CD4-positive, alpha-beta T cell treated with Interferon alpha-2 for 1 hour (primary cell): ENCODE results near the gene FBXL19.

Experiments
- DNase-seq, 2 donors: peaks; one replicate each; pipeline ENCODE4 v3.0.0-alpha.2; 2020 to 2022

Gene FBXL19

GRCh38 chr16:30894540-30895368 lies 28.6 kb upstream of the FBXL19 start:
- DNase-seq: peak in 1 of 2 donors; percentile 20

GRCh38 chr16:30895627-30896260 lies 27.6 kb upstream of the FBXL19 start:
- DNase-seq: peak in 1 of 2 donors; percentile 31

- DNase-seq: no peak
Measured at GRCh38 chr16:30896261-30896888, 27.0 kb upstream of the FBXL19 start, which contains the start of gene CTF1. Gene CTF1, plus strand, starts transcription at chr16:30896614. Its CDS starts 30 bp downstream, at chr16:30896644.

- DNase-seq: peak; percentile 79 to 83
Measured at GRCh38 chr16:30896889-30897733, 26.3 kb upstream of the FBXL19 start.

GRCh38 chr16:30899794-30900193 lies 23.6 kb upstream of the FBXL19 start:
- no peak for DNase-seq

GRCh38 chr16:30900588-30900987 lies 22.8 kb upstream of the FBXL19 start:
- DNase-seq: no peak

- DNase-seq: no peak
Measured at GRCh38 chr16:30901201-30902028, 22.0 kb upstream of the FBXL19 start.

DNA sequence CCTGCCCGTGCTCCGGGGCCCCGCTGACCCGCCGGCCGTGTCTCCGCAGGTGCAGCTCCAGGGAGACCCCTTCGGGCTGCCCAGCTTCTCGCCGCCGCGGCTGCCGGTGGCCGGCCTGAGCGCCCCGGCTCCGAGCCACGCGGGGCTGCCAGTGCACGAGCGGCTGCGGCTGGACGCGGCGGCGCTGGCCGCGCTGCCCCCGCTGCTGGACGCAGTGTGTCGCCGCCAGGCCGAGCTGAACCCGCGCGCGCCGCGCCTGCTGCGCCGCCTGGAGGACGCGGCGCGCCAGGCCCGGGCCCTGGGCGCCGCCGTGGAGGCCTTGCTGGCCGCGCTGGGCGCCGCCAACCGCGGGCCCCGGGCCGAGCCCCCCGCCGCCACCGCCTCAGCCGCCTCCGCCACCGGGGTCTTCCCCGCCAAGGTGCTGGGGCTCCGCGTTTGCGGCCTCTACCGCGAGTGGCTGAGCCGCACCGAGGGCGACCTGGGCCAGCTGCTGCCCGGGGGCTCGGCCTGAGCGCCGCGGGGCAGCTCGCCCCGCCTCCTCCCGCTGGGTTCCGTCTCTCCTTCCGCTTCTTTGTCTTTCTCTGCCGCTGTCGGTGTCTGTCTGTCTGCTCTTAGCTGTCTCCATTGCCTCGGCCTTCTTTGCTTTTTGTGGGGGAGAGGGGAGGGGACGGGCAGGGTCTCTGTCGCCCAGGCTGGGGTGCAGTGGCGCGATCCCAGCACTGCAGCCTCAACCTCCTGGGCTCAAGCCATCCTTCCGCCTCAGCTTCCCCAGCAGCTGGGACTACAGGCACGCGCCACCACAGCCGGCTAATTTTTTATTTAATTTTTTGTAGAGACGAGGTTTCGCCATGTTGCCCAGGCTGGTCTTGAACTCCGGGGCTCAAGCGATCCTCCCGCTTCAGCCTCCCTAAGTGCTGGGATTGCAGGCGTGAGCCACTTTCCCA lies 21.1 kb upstream of the FBXL19 start:
- peak; percentile 42 to 64 for DNase-seq

- DNase-seq: no peak
Measured at GRCh38 chr16:30903002-30903401, 20.4 kb upstream of the FBXL19 start.

DNA sequence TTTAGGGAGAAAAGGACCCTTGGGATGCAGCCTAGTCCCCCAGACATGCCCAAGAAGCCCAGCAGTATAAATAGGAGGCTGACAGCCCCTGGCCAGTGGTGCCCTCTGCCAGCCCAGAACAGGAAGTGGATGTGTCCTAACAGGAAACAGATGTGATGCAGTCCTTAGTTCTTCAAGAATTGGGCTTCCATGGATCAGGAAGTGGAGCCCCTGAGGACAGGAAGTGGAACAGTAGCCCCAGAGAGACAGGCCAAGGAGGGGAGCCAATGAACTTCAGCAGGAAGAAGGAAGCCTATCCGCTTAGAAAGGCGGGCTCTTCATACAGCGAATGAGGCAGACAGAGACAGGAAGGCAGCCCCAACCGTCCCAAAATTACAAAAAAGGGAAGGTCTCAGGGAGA lies 19.8 kb upstream of the FBXL19 start:
- peak in 1 of 2 donors; percentile 36 for DNase-seq

DNA sequence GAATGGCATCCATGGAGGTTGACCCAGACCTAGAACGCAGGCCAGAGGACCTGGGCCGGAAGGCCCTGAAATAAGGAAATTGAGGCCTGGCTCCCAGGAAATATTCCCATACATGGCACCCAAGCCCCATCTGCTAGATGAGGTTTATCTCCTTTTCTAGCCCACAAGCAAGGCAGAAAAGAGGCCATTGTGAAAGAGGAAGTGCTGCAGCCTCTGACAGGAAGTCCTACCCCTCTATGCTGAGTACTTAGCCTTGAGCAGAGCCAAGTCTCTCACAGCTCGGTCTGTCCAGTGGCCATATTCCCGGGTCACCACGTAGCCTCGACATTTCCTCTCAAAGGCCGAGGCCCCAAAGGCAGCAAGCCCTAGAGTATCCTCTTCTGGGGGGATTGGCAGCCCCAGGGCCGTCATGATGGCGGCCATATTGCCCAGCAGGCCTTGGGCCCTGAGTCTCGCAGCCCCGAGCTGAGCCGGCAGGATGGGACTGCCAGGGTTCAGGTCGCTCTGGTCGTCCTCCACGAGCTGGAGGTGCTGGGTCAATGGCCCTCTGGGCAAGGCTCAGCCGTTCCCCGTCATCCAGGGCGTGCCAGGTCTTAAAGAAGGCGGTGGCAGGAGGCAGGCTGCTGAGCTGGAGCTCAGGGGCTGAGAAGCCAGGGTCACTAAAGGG lies 19.1 kb upstream of the FBXL19 start:
- DNase-seq: no peak

DNA sequence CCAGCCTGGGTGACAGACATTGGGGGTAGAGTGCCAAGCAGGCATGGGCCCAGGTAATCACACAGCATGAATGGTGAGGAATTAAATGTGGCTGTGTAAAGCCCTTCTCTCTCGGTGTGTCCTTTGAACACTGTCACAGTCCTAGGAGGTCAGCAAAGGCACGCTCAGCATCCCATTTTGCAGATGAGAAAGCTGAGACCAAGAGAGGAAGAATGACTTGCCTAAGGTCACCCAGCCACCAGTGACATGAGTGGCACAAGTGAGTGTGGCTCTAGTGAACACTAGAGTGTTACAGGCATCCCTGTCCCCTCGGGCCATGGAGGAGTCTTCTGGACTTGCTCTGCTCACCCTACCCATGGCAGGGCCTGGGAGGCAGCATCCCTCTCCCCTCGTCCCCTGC lies 16.3 kb upstream of the FBXL19 start:
- no peak for DNase-seq

- no peak for DNase-seq
Measured at GRCh38 chr16:30910427-30911029, 12.8 kb upstream of the FBXL19 start.

DNA sequence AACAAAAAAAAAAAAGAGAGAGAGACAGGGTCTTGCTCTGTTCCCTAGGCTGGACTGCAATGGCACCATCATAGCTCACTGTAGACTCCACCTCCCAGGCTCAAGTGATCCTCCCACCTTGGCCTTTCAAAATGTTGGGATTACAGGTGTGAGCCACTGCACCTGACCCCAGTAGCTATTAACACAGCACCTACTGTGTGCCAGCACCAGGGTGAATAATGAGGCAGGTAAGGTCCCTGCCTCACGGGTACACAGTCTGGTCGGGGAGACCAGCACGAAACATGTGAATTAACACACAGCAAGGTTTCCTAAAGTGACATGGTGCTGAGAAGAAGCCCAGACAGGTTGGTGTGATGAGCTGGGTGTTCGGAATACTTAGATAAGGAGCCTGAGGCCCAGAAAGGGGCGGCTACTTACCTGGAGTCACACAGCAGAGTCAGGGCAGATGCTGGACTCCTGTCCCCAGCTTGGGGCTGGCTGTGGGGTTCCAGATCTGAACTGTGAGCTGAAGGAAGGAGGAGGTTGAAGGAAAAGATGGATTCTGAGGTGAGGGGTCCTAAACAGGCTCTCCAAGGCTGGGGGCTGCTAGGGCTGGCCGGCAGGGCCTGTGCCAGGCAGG lies 10.5 kb upstream of the FBXL19 start:
- DNase-seq: no peak

- no peak for DNase-seq
Measured at GRCh38 chr16:30914830-30915229, 8.5 kb upstream of the FBXL19 start.

DNA sequence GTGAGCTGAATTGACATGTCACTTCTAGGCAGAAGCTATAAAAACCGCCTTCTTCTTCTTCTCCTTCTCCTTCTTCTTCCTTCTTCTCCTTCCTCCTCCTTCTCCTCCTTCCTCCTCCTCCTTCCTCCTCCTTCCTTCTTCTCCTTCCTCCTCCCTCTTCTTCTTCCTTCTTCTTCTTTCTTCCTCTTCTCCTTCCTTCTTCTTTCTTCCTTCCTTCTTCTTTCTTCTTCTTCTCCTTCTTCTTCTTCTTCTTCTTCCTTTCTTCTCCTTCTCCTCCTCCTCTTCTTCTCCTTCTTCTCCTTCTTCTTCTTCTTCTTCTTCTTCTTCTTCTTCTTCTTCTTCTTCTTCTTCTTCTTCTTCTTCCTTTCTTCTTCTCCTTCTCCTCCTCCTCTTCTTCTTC lies 4.8 kb upstream of the FBXL19 start:
- no peak for DNase-seq

DNA sequence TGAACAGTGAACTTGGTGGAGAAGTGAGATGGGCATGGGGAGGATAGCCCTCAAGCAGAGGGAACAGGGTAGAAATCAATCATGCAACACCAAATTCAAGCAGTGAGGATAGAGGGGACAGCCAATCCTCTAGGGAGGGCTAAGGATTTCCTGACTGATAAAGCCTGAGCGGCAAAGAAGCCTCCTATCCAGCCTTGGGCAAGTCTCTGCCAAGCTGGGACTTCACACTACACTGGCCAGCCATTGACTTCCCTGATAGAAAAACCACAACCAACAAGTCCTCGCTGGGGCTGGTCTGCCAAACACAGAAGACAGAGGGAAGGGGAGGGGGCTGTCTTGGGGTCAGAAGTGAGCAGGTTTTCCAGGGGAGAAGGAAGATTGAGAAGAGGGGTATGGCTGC lies 2.5 kb upstream of the FBXL19 start:
- DNase-seq: no peak

- no peak for DNase-seq
Measured at GRCh38 chr16:30921459-30921747, 2.0 kb upstream of the FBXL19 start.

DNA sequence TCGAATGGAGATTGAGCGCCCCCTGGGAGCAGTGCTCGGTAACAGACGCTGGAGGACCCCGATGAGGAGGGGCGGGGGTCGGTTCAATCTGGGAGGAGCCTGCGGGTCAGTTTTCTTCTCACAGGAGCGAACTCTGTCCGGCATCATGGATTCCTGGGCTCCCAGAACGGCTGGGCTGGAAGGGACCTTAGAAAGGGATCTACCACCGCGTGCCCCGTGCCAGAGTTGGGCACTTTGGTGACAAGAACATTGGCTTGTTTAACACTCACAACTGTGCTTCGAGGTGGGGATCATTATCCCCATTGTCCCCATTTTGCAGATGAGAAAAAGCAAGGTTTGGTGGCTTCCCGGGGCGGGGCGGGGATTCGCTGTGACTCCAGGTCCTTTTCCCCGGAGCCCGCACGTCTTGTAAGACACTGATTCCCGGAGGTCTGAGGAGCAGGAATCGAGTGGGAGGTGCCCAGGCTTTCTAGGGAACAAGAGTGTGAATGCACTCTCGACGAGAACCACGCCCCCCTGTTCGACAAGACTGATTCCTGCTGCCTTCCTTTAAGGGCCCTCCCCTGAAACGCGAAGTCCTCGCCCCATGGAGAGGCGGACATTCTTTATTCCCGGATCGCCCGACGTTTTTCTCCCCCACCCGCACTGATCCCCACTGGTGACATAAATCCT lies 1.5 kb upstream of the FBXL19 start:
- DNase-seq: peak; percentile 86 to 90
